GM21723 (cell line): Measurements from ENCODE around the gene COQ9.
"Not testable (repeated sequence)": the region's sequence is repeated elsewhere in the genome, so short reads cannot be mapped to it uniquely, and the experiment has no call there.

Experiments used
- ATAC-seq: cut with Tn5 transposase; IDR thresholded peaks from one replicate; pipeline ENCODE4 v1.9.1; 2021; ENCODE audit warnings: mild to moderate bottlenecking, moderate library complexity; ENCODE audit not compliant: unreplicated experiment

Gene COQ9

DNA sequence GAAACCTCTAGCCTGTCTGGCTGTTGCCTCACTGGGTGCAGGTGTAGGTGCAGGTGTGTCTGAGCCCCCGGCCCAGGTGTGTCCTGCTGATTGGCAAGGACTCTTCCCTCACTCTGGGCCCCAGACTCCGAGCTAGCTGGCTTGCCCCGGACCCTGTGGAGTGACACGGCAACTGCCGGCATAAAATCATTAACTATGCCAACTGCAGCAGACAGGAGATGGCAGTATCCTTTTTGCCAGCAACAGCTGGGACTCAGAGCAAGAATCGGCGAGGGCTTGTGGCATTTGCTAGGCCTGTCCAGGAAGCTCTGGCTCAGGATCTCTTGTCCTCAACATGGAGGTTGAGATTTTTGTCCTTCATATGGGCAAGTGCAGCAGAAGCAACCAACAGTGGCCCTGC is 20.9 kb upstream of the COQ9 start:
- ATAC-seq, result no peak

GRCh38 chr16:57427307-57427706 is 20.0 kb upstream of the COQ9 start:
- ATAC-seq, result no peak

GRCh38 chr16:57427824-57428223 is 19.5 kb upstream of the COQ9 start:
- no peak for ATAC-seq

GRCh38 chr16:57430955-57431354 is 16.3 kb upstream of the COQ9 start:
- ATAC-seq, result no peak

GRCh38 chr16:57432505-57432904 is 14.8 kb upstream of the COQ9 start:
- no peak for ATAC-seq

GRCh38 chr16:57432989-57433388 is 14.3 kb upstream of the COQ9 start:
- no peak for ATAC-seq

GRCh38 chr16:57434003-57434402 is 13.3 kb upstream of the COQ9 start:
- no peak for ATAC-seq

DNA sequence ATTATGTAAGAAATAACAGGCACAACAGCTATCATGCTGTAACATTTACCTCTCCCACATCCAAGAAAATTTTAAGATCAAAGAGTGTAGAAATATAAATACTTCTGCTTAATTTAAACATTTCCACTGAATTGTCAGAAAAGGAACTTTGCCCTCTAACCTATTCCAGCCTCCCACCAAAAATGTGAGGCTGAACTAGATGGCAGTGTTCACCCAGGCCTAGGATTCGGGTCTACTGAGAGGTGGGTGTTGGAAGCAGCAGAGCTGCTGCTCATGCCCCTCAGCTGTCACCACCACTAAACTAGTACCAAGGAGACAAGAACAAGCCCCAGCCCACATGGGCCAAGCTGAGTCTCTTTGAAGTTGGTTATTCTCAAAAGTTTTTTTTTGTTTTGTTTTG is 11.4 kb upstream of the COQ9 start:
- ATAC-seq, result no peak

DNA sequence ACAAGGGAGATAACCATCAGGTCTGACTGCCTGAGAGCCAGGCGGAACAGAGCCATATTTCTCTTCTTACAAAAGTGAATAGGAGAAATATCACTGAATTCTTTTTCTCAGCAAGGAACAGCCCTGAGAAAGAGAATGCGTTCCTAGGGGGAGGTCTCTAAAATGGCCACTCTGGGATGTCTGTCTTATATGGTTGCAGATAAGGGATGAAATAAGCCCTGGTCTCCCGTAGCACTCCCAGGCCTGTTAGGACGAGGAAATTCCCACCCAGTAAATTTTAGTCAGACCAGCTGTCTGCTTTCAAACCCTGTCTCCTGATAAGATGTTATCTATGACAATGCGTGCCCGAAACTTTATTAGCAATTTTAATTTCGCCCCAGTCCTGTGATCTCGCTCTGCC is 7.3 kb upstream of the COQ9 start:
- not testable (repeated sequence) for ATAC-seq

GRCh38 chr16:57440551-57440950 is 6.7 kb upstream of the COQ9 start:
- not testable (repeated sequence) for ATAC-seq

- ATAC-seq, result no peak
These were observed 2.6 kb upstream of the COQ9 start for GRCh38 chr16:57444711-57445110.

- ATAC-seq, result no peak
These were observed 1.8 kb upstream of the COQ9 start for GRCh38 chr16:57445510-57445909.

- peak; percentile 32 for ATAC-seq
These were observed 621 bp upstream of the COQ9 start for GRCh38 chr16:57446531-57447185.

DNA sequence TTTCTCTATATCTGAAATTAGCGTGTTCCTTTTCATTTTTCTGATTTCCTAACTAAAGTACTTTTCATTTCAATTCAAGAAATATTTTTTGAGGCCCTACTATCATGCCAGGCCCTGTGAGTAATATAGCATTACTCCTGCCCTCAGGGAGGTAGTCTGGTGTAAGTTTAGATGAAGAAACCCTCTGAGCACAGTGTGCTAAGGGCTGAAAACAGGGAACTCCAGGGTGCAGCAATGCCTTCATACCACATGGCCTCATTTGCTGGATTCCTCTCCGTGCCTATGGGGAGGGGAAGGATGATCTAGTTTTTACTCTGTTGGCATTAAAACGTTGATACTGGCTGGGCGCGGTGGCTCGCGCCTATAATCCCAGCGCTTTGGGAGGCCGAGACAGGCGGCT is 4.7 kb downstream of the COQ9 start:
- no peak for ATAC-seq

DNA sequence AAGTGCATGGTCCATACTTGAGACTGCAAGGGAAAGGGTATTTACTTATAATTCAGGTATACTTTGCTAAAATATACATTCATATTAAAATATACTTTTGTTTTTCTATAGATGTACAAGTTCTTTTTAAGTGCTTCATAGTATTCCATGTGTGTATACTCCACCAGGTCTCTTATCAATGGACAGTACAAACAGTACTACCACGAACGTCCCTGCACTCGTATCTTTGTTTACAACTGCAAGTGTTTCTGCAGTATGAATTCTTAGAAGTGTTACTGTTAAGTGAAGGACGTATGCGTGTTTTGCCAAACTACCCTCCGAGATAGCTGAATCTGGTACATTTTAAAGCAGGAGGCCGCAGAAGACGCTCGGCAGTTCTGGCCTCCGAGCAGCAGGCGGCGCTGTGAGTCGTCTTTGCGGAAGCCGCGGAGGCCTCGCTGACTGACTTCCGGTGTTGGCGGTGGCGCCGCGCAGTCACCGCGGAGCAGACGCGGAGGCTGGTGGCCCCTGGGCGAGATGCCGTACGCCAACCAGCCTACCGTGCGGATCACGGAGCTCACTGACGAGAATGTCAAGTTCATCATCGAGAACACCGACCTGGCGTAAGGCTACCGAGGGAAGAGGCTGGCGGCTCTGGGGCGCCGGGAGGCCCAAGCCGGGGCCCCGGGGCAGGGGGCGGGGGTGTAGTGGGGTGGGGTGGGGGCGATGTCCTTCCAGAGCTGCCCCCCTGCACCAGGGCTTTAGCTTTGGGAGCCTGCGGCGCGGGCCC is 15.1 kb downstream of the COQ9 start, which contains the start of gene POLR2C:
POLR2C (plus strand) TSS at position 471 of the 769 bp plus-strand sequence; CDS start at position 517, 46 bp downstream.
- peak; percentile 93 for ATAC-seq

GRCh38 chr16:57462978-57463362 is 15.7 kb downstream of the COQ9 start:
- ATAC-seq, result peak; percentile 7

DNA sequence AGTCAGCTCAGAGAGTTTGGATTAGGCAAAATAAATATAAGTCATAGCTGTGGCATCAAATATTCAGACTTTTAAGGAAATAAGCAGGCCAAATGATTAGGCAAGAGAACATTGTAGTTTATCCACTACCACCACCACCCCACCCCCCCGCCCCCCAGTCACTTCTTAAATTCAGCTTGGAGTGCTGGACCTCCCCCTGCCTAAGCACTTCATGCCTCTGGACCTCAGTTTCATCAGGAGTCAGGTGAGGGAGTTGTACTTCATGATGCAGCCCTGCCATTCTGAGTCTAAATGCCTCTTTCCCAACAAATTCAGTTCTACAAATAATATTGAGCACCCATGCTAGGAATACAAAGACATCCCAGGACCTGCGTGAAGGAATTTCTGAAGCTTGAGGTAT is 17.2 kb downstream of the COQ9 start:
- ATAC-seq, result no peak

DNA sequence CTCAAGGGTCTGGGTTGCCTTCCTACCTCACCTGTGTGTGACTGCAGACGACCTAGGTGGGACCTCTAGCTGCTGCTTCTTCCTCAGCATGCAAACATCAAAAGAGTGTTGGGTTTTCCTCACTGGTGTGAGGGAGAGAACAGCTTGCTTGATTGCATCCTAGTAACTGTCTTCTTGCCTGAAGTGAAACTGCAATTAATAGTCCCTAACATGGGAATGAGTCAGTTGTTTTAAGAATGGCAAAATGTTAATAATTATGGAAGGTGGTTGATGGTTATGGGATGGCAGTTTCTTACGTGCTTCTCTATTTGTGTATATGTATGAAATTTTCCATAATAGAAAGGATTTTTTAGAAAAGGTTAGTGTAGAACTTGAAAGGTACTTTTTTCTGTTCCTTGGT is 21.1 kb downstream of the COQ9 start:
- no peak for ATAC-seq

DNA sequence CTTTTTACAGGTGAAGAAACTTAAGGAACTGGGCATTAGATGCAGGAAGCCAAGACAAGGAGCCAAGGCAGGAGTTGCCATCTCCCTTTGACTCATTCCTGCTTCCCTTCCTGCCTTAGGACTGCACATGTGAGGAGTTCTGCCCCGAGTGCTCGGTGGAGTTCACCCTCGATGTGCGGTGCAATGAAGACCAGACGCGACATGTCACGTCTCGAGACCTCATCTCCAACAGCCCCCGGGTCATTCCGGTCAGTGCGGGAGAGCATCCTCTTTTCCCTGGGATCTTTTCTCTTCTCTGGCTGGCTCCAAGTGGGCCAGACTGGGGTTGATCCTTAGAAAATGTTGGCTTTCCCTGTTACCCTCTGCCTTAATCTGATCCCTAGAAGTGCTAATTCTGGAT is 21.8 kb downstream of the COQ9 start:
- ATAC-seq, result no peak

DNA sequence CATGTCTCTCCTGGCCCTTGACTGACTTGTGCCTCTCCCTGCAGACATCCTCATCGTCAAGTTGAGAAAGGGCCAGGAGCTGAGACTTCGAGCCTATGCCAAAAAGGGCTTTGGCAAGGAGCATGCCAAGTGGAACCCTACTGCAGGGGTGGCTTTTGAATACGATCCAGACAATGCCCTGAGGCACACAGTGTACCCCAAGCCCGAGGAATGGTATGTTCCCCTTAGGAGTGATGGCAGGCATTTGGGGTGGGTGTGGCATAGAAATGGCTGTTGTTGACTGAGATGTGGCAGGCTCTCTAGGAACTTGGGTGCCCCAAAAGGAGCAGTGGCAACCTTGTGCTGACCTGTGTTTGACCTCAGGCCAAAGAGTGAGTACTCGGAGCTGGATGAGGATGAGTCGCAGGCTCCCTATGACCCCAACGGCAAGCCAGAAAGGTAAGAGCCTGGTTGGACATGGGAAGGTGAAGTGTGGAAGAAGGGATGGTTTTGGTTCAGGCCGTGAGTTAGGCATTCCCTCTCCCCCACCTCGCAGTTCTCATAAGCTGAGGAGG is 22.7 kb downstream of the COQ9 start:
- ATAC-seq, result no peak

DNA sequence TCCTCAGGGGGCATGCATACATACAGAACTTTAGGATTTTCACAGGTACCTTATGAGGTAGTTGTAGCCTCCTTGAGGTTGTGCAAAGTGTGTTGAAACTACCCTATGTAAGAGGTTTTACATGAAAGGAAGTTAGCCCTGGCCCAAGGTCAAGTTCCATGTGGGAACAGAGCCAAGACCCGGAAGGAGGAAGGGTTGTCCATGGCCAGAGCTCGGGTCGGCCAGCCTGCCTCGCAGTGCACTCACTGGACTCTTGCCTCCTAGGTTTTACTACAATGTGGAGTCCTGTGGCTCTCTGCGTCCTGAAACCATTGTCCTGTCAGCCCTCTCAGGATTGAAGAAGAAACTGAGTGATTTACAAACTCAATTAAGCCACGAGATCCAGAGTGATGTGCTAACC is 23.4 kb downstream of the COQ9 start:
- ATAC-seq, result no peak

DNA sequence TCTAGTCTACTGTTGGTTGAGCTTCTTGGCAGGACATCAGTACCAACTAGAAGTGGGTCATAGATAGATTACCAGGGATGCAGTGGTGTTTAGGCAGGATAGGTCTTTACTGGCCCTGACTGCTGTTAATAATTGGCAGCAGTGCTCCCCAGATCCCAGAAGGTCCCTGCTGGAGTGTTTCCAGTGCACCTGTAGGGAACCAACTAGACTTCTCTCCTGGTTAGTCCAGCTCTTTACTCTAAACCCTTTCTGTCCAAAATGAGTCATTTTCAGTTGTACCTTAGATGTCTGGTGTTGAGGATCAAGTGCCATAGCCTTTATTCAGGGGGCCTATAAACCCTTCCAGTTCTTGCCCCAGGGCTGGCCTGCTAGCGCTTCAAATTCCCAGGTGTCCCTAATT is 23.9 kb downstream of the COQ9 start:
- no peak for ATAC-seq
